ENCODE measurements around the gene COPZ2.
"Not testable (repeated sequence)": the region's sequence is repeated elsewhere in the genome, so short reads cannot be mapped to it uniquely, and the experiment has no call there.

GRCh38 chr17:48077152-48077551 lies 39.6 kb upstream of the COPZ2 start:
- TF ChIP-seq POLR2AphosphoS5 (IDR thresholded peaks at IDR 0.05; ENCODE audit: low read depth, low read length); TAF1 (IDR thresholded peaks at IDR 0.05; ENCODE audit: borderline replicate concordance, low read depth, low read length); POLR2A (IDR thresholded peaks at IDR 0.05; ENCODE audit: low read depth, low read length): not testable (repeated sequence)
